ENCODE measurements around the gene MED9. TPM values are rescaled to one million over a fixed set of nuclear protein-coding genes. Genes with fewer than 3 reads are reported as not detected.

Gene MED9
- total RNA-seq, 1 donor from 2014 or later, result 14.6 TPM

DNA sequence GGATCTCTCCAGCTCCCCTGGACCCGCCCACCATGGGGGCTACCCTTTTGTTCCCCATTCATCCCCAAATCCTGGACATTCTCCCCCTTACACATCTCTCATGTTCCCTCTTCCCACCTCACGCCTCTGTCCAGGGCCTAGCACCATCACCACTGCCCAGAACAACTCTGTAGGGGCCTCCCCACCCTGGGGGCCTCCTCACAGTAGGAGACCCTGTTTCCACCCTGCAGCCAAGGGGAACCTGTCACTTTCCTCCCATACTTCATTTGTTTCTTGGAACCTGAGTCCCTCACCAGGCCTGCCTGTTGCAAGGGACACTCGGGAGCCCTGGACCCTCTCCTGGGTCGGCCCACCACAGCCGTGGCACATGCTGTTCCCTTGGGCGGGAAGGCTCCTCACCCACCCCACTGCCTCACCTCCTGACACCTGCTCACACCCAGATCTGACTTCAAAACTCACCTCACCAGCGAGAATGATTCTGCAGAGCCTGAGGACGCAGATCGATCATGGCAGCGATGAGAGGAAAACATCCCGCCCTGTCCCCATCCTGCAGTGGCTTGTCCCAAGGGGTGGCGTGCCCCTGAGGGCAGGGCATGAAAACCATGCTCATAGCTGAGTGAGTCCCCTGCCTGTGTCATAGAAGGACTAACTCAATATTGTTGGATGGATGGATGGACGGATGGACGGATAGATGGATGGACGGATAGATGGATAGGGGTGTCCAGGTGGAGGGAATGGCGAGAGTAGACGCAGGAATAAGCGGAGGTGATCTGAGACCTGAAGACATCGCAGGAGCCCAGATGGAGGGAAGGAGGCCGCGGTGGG lies 26.2 kb downstream of the MED9 start:
- intact Hi-C loops (cut with micrococcal nuclease), result no loop called here

DNA sequence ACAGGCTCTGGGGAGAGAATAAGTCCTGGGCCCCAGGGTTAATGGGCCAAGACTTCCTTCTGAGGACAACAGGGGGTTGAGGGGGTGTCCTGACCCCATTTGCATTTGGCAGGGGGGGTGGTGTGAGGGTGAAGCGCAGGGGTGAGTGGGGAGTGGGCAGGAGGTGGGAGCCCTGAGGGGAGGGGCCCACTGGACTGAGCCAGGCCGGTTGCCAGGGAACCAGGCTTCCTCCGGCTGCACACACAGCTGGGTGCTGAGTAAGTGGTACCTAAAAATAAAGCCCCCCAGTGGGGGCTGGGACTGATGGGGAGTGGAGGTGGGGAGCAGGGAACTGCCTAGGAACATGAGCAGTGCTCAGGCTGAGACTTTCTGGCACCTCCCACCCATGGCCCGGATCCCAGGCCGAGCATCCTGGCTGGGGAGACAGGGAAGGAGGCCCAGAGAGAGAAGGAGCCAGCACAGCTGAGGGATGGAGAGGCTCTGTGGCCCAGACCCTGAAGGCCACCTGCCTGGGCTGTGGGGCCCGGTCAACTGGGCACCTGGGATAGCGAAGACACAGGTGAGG lies 26.8 kb downstream of the MED9 start:
- intact Hi-C loops (cut with micrococcal nuclease), result no loop called here

DNA sequence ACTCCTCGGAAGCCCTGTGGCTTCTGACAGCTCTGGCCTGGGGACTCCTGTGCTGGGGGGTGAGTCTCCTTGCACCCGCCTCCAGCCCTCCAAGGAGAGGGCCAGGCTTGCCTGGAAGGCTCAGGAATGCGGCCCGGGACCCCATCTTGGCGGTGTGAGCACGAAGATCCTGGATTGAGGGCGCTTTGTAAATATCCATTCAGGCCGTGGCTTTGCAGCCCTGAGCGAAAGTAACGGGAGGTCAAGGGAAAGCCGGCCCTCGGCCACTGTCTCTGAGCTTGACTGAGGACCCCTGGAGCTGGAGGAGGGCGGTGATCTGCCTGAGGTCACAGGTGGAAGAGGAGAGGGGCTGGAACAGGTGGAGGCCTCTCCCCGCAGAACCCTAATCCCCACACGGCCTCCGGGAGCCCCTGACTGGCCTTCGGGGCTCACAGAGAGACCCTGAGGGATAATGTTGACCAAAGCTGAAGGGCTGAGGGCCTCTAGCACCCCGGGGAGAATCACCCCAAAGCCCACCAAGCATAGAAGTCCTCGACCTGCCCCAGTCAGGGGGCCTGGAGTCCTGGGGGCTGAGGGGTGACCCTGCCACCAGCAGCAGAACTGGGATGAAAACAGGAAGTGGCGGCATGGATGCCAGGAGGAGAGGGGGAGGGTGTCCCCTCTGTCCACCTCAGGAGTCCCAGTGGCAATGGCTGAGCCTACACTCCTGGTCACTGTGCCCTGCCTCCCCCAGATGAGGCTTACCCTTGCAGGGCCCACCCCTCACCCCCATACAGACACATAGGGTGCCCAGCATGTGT lies 27.7 kb downstream of the MED9 start:
- intact Hi-C loops (cut with micrococcal nuclease), result no loop called here

GRCh38 chr17:17505151-17505550 lies 28.4 kb downstream of the MED9 start:
- intact Hi-C loops (cut with micrococcal nuclease), result no loop called here

DNA sequence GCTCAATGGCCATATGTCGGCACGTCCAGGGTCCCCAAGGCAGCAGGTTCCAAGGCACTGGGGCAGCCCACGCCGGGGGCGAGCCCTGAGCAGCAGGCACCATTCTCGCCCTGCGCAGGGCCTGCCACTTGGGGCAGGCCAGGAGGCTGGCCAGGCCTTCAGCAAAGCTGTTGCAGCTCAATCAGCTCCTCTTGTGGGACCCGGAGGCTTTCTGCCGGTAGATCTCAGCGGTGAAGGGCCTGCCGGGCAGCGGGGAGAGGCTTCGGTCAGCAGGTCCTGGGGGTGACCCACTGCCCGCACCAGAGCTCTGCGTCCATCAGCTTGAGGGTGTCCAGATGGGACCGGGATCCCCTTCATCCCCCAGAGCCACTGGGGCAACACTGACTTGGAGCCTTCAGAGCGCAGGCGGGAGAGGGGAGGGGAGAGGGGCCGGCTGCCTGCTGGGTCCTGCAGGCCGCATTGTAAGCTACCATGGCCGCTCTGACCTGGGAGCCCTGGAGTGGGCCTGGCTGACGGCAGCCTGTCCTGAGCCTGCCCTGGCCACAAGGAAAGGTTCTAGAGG lies 28.9 kb downstream of the MED9 start:
- intact Hi-C loops (cut with micrococcal nuclease), result no loop called here

GRCh38 chr17:17506181-17506741 lies 29.5 kb downstream of the MED9 start:
- intact Hi-C loops (cut with micrococcal nuclease), result no loop called here

GRCh38 chr17:17506893-17507464 lies 30.2 kb downstream of the MED9 start:
- intact Hi-C loops (cut with micrococcal nuclease), result no loop called here

DNA sequence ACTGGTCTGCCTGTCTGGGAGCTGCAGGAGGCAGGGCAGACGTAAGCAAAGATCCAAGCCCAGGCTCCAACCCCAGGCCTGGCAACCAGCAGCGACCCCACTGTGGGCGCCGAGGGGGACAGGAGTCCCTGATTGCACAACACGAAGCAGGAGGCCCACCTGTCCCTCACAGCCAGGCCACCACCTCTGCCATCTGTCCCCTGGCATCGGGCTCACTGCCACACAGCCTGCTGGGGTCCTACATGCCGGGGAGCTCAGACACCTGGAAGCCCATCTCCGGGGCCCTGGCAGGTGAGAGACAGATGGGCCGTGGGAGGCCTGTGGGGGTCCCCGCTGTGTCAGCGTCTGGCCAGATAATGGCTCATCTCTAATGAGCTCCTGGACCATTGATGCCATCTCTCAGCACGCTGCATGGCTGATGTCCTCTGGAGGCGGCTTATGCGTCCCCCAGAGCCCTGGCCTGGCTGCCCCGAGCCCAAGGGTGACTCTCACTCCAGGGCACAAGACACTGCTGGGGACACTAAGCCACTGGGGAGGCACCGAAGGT lies 30.7 kb downstream of the MED9 start:
- intact Hi-C loops (cut with micrococcal nuclease), result no loop called here

DNA sequence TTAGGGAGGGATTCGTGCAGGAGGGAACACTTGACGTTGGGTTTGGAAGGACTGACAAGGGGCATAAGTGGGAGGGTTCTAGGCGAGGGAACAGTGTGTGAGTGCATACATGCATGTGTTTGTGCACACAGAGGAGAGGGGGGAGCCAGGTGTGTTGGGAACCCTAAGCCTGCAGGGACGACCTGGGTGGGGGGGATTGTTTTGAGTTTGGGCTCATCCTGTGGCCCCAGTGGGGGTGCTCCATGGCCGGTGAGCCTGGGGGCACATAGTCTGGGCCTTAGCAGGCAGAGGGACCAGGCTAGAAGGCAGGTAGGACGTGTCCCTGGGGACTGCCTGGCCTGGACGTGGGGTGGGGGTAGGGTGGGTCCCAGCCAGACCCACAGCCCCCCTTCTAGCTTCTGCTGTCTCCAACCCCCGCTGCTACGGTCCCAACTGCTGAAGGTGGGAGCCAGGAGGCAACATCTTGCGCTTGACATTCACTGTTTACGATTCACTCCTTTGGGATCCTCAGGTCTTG lies 31.3 kb downstream of the MED9 start:
- intact Hi-C loops (cut with micrococcal nuclease), result no loop called here

DNA sequence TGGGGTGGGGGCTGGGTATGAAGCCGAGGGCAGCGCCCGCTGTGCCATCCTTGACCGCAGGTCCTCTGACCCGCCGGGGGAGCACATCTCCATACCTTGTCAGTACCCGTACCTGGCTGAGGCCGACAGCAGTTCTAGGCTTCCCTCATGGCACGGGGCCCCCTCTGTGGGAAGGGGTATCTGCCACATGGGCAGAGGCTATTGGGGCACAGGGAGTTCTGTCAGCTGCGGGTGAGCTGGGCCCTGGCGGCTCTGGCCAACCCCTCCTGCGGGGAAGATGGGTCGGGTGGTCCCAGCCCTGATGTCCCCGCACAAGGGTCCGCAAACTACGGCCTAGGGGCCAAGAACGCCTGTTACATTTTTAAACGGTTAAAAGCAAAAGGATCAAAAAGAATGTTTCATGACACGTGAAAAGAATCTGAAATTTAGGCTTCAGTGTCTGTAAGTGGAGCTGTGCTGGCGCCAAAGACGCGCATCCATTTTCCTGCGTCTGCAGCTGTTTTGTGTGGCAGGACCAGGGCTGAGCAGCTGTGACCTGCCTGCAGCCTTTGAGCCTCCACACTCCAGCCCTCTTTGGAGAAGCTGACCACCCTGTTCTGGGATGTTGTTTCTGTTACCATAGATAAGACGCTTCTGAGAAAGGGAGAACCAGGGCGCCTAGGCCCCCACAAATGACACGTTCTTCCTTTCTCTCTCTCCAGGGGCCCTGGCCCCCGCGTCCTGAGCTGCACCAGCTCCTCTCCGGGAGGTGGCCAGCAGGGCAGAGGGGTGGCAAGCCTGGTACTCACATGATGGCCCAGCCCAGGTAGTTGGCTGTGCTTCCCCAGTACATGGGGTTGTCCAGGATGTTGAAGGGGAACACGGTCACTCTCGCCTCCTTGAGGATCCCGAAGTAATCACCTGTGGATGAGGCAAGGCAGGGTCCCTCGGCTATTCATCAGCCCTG lies 32.1 kb downstream of the MED9 start:
- intact Hi-C loops (cut with micrococcal nuclease), result no loop called here

DNA sequence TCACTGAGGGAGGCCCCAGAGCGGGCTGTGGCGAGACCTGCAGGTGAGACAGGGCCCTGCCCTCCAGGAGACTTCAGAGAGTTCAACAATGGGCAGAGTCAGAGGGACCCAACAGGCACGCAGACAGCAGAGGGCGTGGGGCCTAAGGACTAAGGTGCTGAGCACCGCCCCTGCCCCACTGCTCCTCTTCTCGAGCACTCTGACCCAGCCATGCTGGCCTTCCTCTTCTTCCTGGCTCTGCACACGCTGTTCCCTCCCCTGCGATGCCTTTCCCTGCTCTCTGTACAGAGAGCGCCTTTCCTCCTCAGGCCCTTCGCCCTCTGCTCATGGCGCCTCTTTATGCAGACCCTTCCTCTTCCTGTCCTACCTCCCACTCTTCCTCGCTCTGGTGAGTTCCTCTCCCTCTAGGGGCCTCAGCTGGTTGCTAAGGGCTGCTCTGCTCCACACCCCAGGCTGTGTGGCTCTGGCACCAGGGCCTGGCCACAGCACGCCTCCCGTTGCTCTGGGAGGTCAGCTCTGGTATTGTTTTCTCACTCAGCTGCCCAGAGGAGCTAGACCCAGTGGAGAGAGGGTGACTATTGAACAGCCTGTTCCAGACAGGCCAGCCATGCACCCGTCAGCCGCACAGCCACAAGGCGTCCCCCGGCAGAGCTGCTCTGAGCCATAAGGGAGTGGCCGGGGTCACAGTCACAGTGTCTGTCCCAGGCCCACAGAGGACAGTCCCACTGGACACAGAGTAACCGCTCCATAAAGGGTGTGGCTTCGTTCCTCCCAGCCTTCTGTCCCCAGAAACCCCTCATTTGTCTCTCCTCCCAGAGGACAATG lies 33.0 kb downstream of the MED9 start:
- intact Hi-C loops (cut with micrococcal nuclease), result no loop called here

- intact Hi-C loops (cut with micrococcal nuclease), result no loop called here
Measured at GRCh38 chr17:17510456-17511292, 33.9 kb downstream of the MED9 start.

- intact Hi-C loops (cut with micrococcal nuclease), result no loop called here
Measured at GRCh38 chr17:17511293-17511741, 34.5 kb downstream of the MED9 start.

- intact Hi-C loops (cut with micrococcal nuclease), result no loop called here
Measured at GRCh38 chr17:17511881-17512858, 35.4 kb downstream of the MED9 start.

- intact Hi-C loops (cut with micrococcal nuclease), result no loop called here
Measured at GRCh38 chr17:17512866-17513265, 36.1 kb downstream of the MED9 start.

DNA sequence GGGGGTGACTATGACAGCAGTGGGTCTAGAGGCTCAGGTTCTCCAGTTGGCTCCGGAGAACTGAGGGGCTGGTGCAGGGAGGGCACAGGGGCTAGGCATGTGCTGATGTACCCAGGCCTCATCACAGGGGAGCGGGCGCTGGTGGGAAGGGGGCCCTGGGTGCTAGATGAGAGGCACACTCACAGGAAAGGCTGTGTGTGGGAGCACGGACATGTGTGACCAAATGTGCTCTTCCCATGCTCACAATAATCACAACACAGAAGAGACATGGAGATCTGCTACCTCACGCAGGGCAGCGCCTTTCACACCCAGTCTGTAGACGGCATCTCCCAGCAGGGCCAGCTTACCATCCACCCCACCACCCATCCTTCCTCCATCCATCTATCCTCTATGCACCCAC lies 36.8 kb downstream of the MED9 start:
- intact Hi-C loops (cut with micrococcal nuclease), result no loop called here

All from T-helper 2 cell treated with Interferon-gamma antibody and Interleukin-4, amounts not matched to agents 100 ng/mL and 5 ng/mL, for 36 hours (primary cell).